ENCODE results near the gene DCUN1D1.

Gene DCUN1D1

DNA sequence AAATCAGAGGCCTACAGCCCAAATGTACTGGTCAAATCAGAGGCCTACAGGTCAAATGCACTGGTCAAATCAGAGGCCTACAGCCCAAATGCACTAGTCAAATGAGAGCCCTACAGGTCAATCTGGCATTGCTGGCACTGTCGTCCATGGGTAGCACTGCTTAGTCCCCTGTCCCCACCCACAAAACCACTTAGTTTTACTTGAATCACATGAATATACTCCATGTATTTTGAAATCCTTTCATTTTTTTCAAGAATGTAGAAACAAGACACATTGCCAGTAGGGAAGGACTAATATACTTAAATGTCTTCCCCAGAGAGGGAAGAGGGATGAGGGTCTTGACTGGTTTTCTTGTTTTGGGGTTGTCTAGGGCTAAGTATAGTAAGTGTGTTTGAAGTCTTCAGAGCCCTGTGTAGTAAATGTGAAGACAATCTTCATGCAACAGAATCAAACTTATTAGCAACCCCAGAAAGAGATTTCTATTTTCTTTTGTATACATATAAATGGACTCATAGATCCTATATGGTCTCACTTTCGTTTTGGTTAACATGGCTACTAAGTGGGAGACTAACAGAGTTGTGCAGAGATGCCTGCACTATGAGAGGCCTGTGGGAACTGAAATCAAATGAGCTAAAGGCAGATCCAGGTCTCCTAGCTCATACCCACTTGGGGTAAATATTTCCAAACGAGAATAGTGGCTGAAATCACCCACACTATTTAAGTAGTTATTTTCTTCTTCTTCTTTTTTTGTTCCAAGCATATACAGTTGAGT lies 38.3 kb upstream of the DCUN1D1 start:
- TF ChIP-seq, protein P1, sequence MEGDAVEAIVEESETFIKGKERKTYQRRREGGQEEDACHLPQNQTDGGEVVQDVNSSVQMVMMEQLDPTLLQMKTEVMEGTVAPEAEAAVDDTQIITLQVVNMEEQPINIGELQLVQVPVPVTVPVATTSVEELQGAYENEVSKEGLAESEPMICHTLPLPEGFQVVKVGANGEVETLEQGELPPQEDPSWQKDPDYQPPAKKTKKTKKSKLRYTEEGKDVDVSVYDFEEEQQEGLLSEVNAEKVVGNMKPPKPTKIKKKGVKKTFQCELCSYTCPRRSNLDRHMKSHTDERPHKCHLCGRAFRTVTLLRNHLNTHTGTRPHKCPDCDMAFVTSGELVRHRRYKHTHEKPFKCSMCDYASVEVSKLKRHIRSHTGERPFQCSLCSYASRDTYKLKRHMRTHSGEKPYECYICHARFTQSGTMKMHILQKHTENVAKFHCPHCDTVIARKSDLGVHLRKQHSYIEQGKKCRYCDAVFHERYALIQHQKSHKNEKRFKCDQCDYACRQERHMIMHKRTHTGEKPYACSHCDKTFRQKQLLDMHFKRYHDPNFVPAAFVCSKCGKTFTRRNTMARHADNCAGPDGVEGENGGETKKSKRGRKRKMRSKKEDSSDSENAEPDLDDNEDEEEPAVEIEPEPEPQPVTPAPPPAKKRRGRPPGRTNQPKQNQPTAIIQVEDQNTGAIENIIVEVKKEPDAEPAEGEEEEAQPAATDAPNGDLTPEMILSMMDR (conservative IDR thresholded peaks at IDR 0.05; ENCODE audit: low read depth, low read length) = no peak
- no peak overlapping the region for H2AFZ ChIP-seq (ENCODE audit: low read depth)
- no peaks in the 10 kb centered on the region for H4K20me1 ChIP-seq (ENCODE audit: insufficient read depth)
- H3K27ac ChIP-seq = no peak overlapping the region
- no peak overlapping the region for H3K4me3 ChIP-seq (IDR thresholded peaks at IDR 0.05; ENCODE audit: insufficient read depth, low read depth, low read length)
- H3K79me2 ChIP-seq (ENCODE audit: insufficient read depth, low read depth) = no peaks in the 10 kb centered on the region
- no peaks in the 10 kb centered on the region for H3K27me3 ChIP-seq (ENCODE audit: insufficient read depth, low read depth)
- H3K9ac ChIP-seq = no peak overlapping the region
- no peaks in the 10 kb centered on the region for H3K4me1 ChIP-seq (ENCODE audit: low read depth, poor library complexity, severe bottlenecking)
- peaks cover 12% of the 10 kb centered on the region; the same call in 1 of the 2 replicates for H3K36me3 ChIP-seq (ENCODE audit: insufficient read depth)
- H3K4me2 ChIP-seq = no peak overlapping the region

DNA sequence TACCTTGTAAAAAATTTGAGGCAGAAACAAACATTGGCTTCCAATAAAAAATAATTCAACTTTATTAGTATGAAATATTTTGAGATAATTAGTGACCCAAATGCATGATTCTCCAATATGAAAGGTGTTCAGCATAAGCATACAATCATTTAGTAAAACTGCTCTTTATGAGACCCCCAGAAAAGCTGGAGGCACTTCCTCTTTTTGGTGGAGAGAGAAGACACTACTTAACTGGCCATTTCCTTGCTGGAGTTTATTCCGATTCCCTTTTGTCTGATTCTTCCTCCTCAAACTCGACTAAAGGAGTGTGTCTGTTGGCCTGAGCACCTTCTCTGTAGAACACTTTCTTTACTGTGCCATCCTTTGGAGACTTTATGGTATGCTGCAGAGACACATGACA lies 34.8 kb upstream of the DCUN1D1 start:
- no peaks in the 10 kb centered on the region for H3K79me2 ChIP-seq (ENCODE audit: insufficient read depth, low read depth)
- H3K9ac ChIP-seq = no peak overlapping the region
- H4K20me1 ChIP-seq (ENCODE audit: insufficient read depth) = no peaks in the 10 kb centered on the region
- no peak overlapping the region for H2AFZ ChIP-seq (ENCODE audit: low read depth)
- TF ChIP-seq, protein P1 (conservative IDR thresholded peaks at IDR 0.05; ENCODE audit: low read depth, low read length) = no peak
- H3K4me3 ChIP-seq (IDR thresholded peaks at IDR 0.05; ENCODE audit: insufficient read depth, low read depth, low read length) = no peak overlapping the region
- no peaks in the 10 kb centered on the region for H3K4me1 ChIP-seq (ENCODE audit: low read depth, poor library complexity, severe bottlenecking)
- no peak overlapping the region for H3K4me2 ChIP-seq
- H3K27ac ChIP-seq = no peak overlapping the region
- H3K36me3 ChIP-seq (ENCODE audit: insufficient read depth) = peaks cover 7% of the 10 kb centered on the region; the same call in 1 of the 2 replicates
- no peaks in the 10 kb centered on the region for H3K27me3 ChIP-seq (ENCODE audit: insufficient read depth, low read depth)

DNA sequence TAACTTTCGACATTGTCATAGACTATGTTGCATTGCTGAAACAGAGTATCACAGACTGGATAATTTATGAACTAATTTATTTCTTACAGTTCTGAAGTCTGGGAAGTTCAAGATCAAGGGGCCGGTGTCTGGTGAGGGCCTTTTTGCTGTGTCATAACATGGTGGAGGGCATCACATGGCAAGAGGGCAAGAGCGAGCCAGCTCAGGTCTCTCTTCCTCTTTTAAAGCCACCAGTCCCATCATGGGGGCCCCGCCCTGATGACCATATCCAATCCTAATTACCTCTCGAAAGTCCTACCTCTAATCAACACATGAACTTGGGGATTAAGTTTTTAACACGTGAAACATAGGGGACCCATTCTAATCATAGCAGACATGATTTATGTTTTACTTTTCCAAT lies 33.5 kb upstream of the DCUN1D1 start:
- Histone ChIP-seq H3K27me3 (ENCODE audit: insufficient read depth, low read depth) (no peaks in the 10 kb centered on the region), H2AFZ (ENCODE audit: low read depth) (no peak overlapping the region), H3K9ac (no peak overlapping the region), H3K36me3 (ENCODE audit: insufficient read depth) (no peaks in the 10 kb centered on the region), H3K4me2 (no peak overlapping the region), H3K27ac (no peak overlapping the region), H3K79me2 (ENCODE audit: insufficient read depth, low read depth) (no peaks in the 10 kb centered on the region), H3K4me3 (IDR thresholded peaks at IDR 0.05; ENCODE audit: insufficient read depth, low read depth, low read length) (no peak overlapping the region), H3K4me1 (ENCODE audit: low read depth, poor library complexity, severe bottlenecking) (no peaks in the 10 kb centered on the region), H4K20me1 (ENCODE audit: insufficient read depth) (no peaks in the 10 kb centered on the region)
- TF ChIP-seq, protein P1 (conservative IDR thresholded peaks at IDR 0.05; ENCODE audit: low read depth, low read length) = no peak

DNA sequence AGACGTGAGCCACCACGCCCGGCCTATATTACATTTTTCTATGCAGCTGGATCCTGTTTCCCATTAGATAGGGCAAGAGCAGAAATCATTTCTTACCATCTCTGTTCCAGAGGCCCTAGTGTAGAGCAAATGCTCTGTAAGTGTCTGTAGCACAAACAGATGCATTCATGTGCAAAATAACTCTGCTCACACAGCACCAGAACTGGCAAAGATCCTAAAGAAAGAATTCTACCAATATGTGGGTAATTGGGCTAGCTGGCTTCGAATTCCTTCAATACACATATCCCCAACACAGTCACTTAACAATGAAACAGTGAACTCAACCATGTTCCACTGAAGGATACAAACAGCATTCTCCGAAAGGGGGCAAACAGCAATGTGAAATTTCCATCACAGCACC lies 32.7 kb upstream of the DCUN1D1 start:
- TF ChIP-seq, protein P1 (conservative IDR thresholded peaks at IDR 0.05; ENCODE audit: low read depth, low read length) = no peak

More for the DNA sequence above, 32.7 kb upstream of the DCUN1D1 start:
- no peak overlapping the region for H3K4me3 ChIP-seq (IDR thresholded peaks at IDR 0.05; ENCODE audit: insufficient read depth, low read depth, low read length)
- H3K79me2 ChIP-seq (ENCODE audit: insufficient read depth, low read depth) = no peaks in the 10 kb centered on the region
- H2AFZ ChIP-seq (ENCODE audit: low read depth) = no peak overlapping the region
- H3K27me3 ChIP-seq (ENCODE audit: insufficient read depth, low read depth) = no peaks in the 10 kb centered on the region
- no peak overlapping the region for H3K9ac ChIP-seq
- no peaks in the 10 kb centered on the region for H3K36me3 ChIP-seq (ENCODE audit: insufficient read depth)
- no peak overlapping the region for H3K27ac ChIP-seq
- no peaks in the 10 kb centered on the region for H4K20me1 ChIP-seq (ENCODE audit: insufficient read depth)
- H3K4me1 ChIP-seq (ENCODE audit: low read depth, poor library complexity, severe bottlenecking) = no peaks in the 10 kb centered on the region
- H3K4me2 ChIP-seq = no peak overlapping the region

All from KMS-11 (cell line).